ENCODE results near the gene TBX18. TPM values are rescaled to one million over a fixed set of nuclear protein-coding genes. Genes with fewer than 3 reads are reported as not detected.
A peak's percentile ranks its signal among the peaks of the same experiment; 100 is the strongest.

The TBX18 gene
- total RNA-seq, 1 experiment from 2014 or later: 0.48 TPM

GRCh38 chr6:84748376-84748775 lies 16.0 kb downstream of the TBX18 start:
- DNase-seq (ENCODE audit: low spot score): no peak

GRCh38 chr6:84743616-84744015 lies 20.8 kb downstream of the TBX18 start:
- no peak for DNase-seq (ENCODE audit: low spot score)

GRCh38 chr6:84740385-84740784 lies 24.0 kb downstream of the TBX18 start:
- no peak for DNase-seq (ENCODE audit: low spot score)

GRCh38 chr6:84739866-84740208 lies 24.6 kb downstream of the TBX18 start:
- DNase-seq (ENCODE audit: low spot score): no peak

GRCh38 chr6:84738996-84739865 lies 25.2 kb downstream of the TBX18 start:
- no peak for DNase-seq (ENCODE audit: low spot score)

GRCh38 chr6:84733889-84734288 lies 30.5 kb downstream of the TBX18 start:
- DNase-seq (ENCODE audit: low spot score): no peak

- no peak for DNase-seq (ENCODE audit: low spot score)
Measured at GRCh38 chr6:84731901-84732300, 32.5 kb downstream of the TBX18 start.

GRCh38 chr6:84731401-84731800 lies 33.0 kb downstream of the TBX18 start:
- DNase-seq (ENCODE audit: low spot score): no peak

GRCh38 chr6:84728602-84729001 lies 35.8 kb downstream of the TBX18 start:
- peak; percentile 5 for DNase-seq (ENCODE audit: low spot score)

GRCh38 chr6:84719152-84719551 lies 45.2 kb downstream of the TBX18 start:
- DNase-seq (ENCODE audit: low spot score): no peak

GRCh38 chr6:84718038-84718955 lies 46.1 kb downstream of the TBX18 start:
- no peak for DNase-seq (ENCODE audit: low spot score)

- no peak for DNase-seq (ENCODE audit: low spot score)
Measured at GRCh38 chr6:84709121-84709520, 55.3 kb downstream of the TBX18 start.

- DNase-seq (ENCODE audit: low spot score): no peak
Measured at GRCh38 chr6:84707171-84707570, 57.2 kb downstream of the TBX18 start.

GRCh38 chr6:84696166-84696565 lies 68.2 kb downstream of the TBX18 start:
- no peak for DNase-seq (ENCODE audit: low spot score)

- no peak for DNase-seq (ENCODE audit: low spot score)
Measured at GRCh38 chr6:84691978-84692623, 72.3 kb downstream of the TBX18 start.

GRCh38 chr6:84688141-84688873 lies 76.1 kb downstream of the TBX18 start:
- no peak for DNase-seq (ENCODE audit: low spot score)

- no peak for DNase-seq (ENCODE audit: low spot score)
Measured at GRCh38 chr6:84687431-84687830, 77.0 kb downstream of the TBX18 start.

GRCh38 chr6:84685983-84686584 lies 78.3 kb downstream of the TBX18 start:
- no peak for DNase-seq (ENCODE audit: low spot score)

- no peak for DNase-seq (ENCODE audit: low spot score)
Measured at GRCh38 chr6:84681693-84682326, 82.6 kb downstream of the TBX18 start.

GRCh38 chr6:84675651-84676050 lies 88.7 kb downstream of the TBX18 start:
- no peak for DNase-seq (ENCODE audit: low spot score)

GRCh38 chr6:84674395-84674794 lies 90.0 kb downstream of the TBX18 start:
- no peak for DNase-seq (ENCODE audit: low spot score)

Data from H4 (cell line).